GM18498 (cell line): ENCODE data around the gene SVEP1.
"Not testable (repeated sequence)": the region's sequence is repeated elsewhere in the genome, so short reads cannot be mapped to it uniquely, and the experiment has no call there.

Source experiments
- ATAC-seq: cut with Tn5 transposase; IDR thresholded peaks from one replicate; pipeline ENCODE4 v1.9.1; 2021; ENCODE audit warnings: mild to moderate bottlenecking, moderate library complexity; ENCODE audit not compliant: unreplicated experiment

The SVEP1 gene

GRCh38 chr9:110383491-110383890 lies 196.1 kb downstream of the SVEP1 start:
- ATAC-seq, result no peak

- no peak for ATAC-seq
Measured at GRCh38 chr9:110382731-110383130, 196.8 kb downstream of the SVEP1 start.

GRCh38 chr9:110371411-110372007 lies 208.0 kb downstream of the SVEP1 start:
- no peak for ATAC-seq

- ATAC-seq, result no peak
Measured at GRCh38 chr9:110370315-110370714, 209.2 kb downstream of the SVEP1 start.

- no peak for ATAC-seq
Measured at GRCh38 chr9:110364451-110364850, 215.1 kb downstream of the SVEP1 start.

GRCh38 chr9:110358992-110359391 lies 220.5 kb downstream of the SVEP1 start:
- not testable (repeated sequence) for ATAC-seq

- ATAC-seq, result no peak
Measured at GRCh38 chr9:110357505-110357904, 222.0 kb downstream of the SVEP1 start.

GRCh38 chr9:110356639-110357395 lies 222.7 kb downstream of the SVEP1 start:
- no peak for ATAC-seq

- ATAC-seq, result no peak
Measured at GRCh38 chr9:110355911-110356310, 223.6 kb downstream of the SVEP1 start.

- no peak for ATAC-seq
Measured at GRCh38 chr9:110351009-110351467, 228.5 kb downstream of the SVEP1 start.

- ATAC-seq, result no peak
Measured at GRCh38 chr9:110346325-110346724, 233.2 kb downstream of the SVEP1 start.

- no peak for ATAC-seq
Measured at GRCh38 chr9:110344821-110345220, 234.7 kb downstream of the SVEP1 start.

GRCh38 chr9:110343551-110343950 lies 236.0 kb downstream of the SVEP1 start:
- ATAC-seq, result no peak

GRCh38 chr9:110340306-110340705 lies 239.2 kb downstream of the SVEP1 start:
- no peak for ATAC-seq

GRCh38 chr9:110338143-110338542 lies 241.4 kb downstream of the SVEP1 start:
- no peak for ATAC-seq

- ATAC-seq, result no peak
Measured at GRCh38 chr9:110337727-110338126, 241.8 kb downstream of the SVEP1 start, which contains the start of gene TXNDC8. TXNDC8 (minus strand) TSS chr9:110337863.

GRCh38 chr9:110336363-110336762 lies 243.2 kb downstream of the SVEP1 start:
- ATAC-seq, result no peak

- ATAC-seq, result no peak
Measured at GRCh38 chr9:110334871-110335270, 244.7 kb downstream of the SVEP1 start.

GRCh38 chr9:110334183-110334582 lies 245.4 kb downstream of the SVEP1 start:
- peak; percentile 83 for ATAC-seq

GRCh38 chr9:110332766-110333165 lies 246.8 kb downstream of the SVEP1 start:
- ATAC-seq, result no peak

- no peak for ATAC-seq
Measured at GRCh38 chr9:110330484-110331105, 248.9 kb downstream of the SVEP1 start.
